K562 (cell line): ENCODE data around the gene CHERP. TPM values are rescaled to one million over a fixed set of nuclear protein-coding genes. Genes with fewer than 3 reads are reported as not detected.

Experiments
- CBX1 ChIP-seq: sonication (generic); IDR thresholded peaks from 2 replicates; pipeline ENCODE4 v1.6.1; 2016; ENCODE audit warnings: antibody characterized with exemption, low read depth, mild to moderate bottlenecking
- CHAMP1 ChIP-seq: fragments of 450-650 bp; IDR thresholded peaks from 2 replicates; pipeline ENCODE4 v1.6.1; 2016; ENCODE audit warnings: mild to moderate bottlenecking
- EWSR1 ChIP-seq: fragments of 450-650 bp; IDR thresholded peaks from 2 replicates; pipeline ENCODE4 v1.6.1; 2018; ENCODE audit warnings: borderline replicate concordance, mild to moderate bottlenecking, low read depth, moderate library complexity; ENCODE audit not compliant: partially characterized antibody
- FOXA3 ChIP-seq, 2 experiments: fragments of 450-650 bp in 1 of 2; sonication (generic) in 1 of 2; formaldehyde crosslinking; IDR thresholded peaks in 1 of 2; conservative IDR thresholded peaks in 1 of 2; 2 replicates each; pipeline versions ENCODE4 v1.4.0 to v1.8.0; 2020 to 2022; ENCODE audit warnings: mild to moderate bottlenecking in 2 of 2, missing genetic modification reagents in 1 of 2
- HES1 ChIP-seq: fragments of 450-650 bp; IDR thresholded peaks from 2 replicates; pipeline ENCODE4 v1.6.1; 2016; ENCODE audit warnings: low read depth, mild to moderate bottlenecking, moderate library complexity
- PRPF4 ChIP-seq: fragments of 200-400 bp; formaldehyde crosslinking; IDR thresholded peaks from one replicate; pipeline ENCODE4 v1.6.1; 2017; ENCODE audit warnings: low read length, low read depth, mild to moderate bottlenecking; ENCODE audit not compliant: insufficient read depth, poor library complexity, severe bottlenecking
- RBM39 ChIP-seq: fragments of 200-400 bp; formaldehyde crosslinking; optimal IDR thresholded peaks from 2 replicates; pipeline ENCODE3; 2018; ENCODE audit warnings: low read depth, low read length
- RFX5 ChIP-seq: IDR thresholded peaks from 2 replicates; pipeline ENCODE4 v1.6.1; 2011; ENCODE audit warnings: low read depth, mild to moderate bottlenecking, improper control_type of control experiment, low read length
- SIN3A ChIP-seq, 2 experiments: fragments of 150-350 bp in 1 of 2; IDR thresholded peaks; 2 replicates each; pipeline ENCODE4 v1.6.1; 2011 to 2016; ENCODE audit warnings: borderline replicate concordance in 2 of 2, low read depth in 2 of 2, low read length in 2 of 2, mild to moderate bottlenecking in 2 of 2, moderate library complexity in 2 of 2; ENCODE audit not compliant: control insufficient read depth in 1 of 2
- SMARCE1 ChIP-seq: fragments of 450-650 bp; IDR thresholded peaks from 2 replicates; pipeline ENCODE4 v1.7.1; 2016; ENCODE audit warnings: mild to moderate bottlenecking
- ZNF224 ChIP-seq: sonication (generic); formaldehyde crosslinking; IDR thresholded peaks from 2 replicates; pipeline ENCODE4 v1.8.0; 2022; ENCODE audit warnings: mild to moderate bottlenecking, missing genetic modification reagents
- ZNF696 ChIP-seq: fragments of 250-450 bp; sonication (Bioruptor Pico); conservative IDR thresholded peaks from 2 replicates; pipeline ENCODE4 v1.4.0; 2020; ENCODE audit warnings: mild to moderate bottlenecking, moderate library complexity
- polyA plus RNA-seq, 8 experiments: library from polyadenylated mRNA; depleted of rRNA in 4 of 8; stranded (reverse) in 5 of 8; unstranded in 3 of 8; fragments of >200 nt; fragmentation: Nextera tagmentation in 2 of 8; fragmentation: Illumina TruSeq in 1 of 8; extraction: Ambion mirVana in 2 of 8; extraction: Trizol in 1 of 8; gene quantifications; 2 replicates each; pipeline versions ENCODE4 v1.2.1 to v1.2.3, GENCODE V29; 2011 to 2014; ENCODE audit warnings: inconsistent platforms in 1 of 8, missing spikeins in 1 of 8
- total RNA-seq, 7 experiments: library from RNA; depleted of rRNA in 6 of 7; stranded (reverse); fragments of >200 nt in 6 of 7; fragmentation: Illumina TruSeq in 2 of 7; extraction: Trizol in 2 of 7; gene quantifications; 2 replicates each; pipeline versions ENCODE4 v1.2.1 to v1.2.3, GENCODE V29; 2011 to 2021; ENCODE audit warnings: low replicate concordance in 1 of 7
- TF ChIP-seq, protein P1 (sequence below): fragments of 200-800 bp; sonication (Bioruptor generic); IDR thresholded peaks from 2 replicates; pipeline ENCODE4 v1.6.1; 2017; ENCODE audit warnings: missing genetic modification characterization, missing compliant biosample characterization
- TF ChIP-seq, protein P2 (sequence below): fragments of 250-450 bp; sonication (Bioruptor Pico); IDR thresholded peaks from 2 replicates; pipeline ENCODE4 v1.8.0; 2022; ENCODE audit warnings: inconsistent platforms, mild to moderate bottlenecking, moderate library complexity, borderline replicate concordance
- TF ChIP-seq, protein P3 (sequence below): IDR thresholded peaks from 2 replicates; pipeline ENCODE4 v1.6.1; 2011; ENCODE audit not compliant: insufficient read length; ENCODE audit errors: extremely low read depth

CHERP gene
- total and polyA plus RNA-seq, 9 of the 15 experiments (the other 6 are each of a cell fraction or from before 2014, with no cell fraction given): 0.60 to 85.1 (median 7.8) TPM

DNA sequence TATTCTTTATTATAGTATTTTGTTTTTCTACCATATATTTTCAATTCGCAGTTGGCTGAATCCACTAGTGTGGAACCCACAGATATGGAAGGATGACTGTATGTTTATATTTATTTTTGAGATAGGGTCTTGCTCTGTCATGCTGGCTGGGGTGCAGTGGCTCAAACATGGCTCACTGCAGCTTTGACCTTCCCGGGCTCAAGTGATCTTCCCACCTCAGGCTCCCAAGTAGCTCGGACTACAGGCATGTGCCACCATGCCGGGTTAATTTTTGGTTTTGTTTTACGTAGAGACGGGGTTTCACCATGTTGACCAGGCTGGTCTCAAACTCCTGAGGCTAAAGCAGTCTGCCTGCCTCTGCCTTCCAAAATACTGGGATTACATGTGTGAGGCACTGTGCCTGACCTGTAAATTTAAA is 20.4 kb upstream of the CHERP start (continued):
- TF ChIP-seq ZNF224 (CRISPR knock-in tag) (no peak), RBM39 (no peak), PRPF4 (no peak), FOXA3 (CRISPR knock-in tag; conservative IDR thresholded peaks at IDR 0.05 in 1 of 2, IDR thresholded peaks at IDR 0.05 in 1 of 2) (no peak), EWSR1 (no peak), ZNF696 (CRISPR knock-in tag) (no peak), HES1 (no peak), CHAMP1 (no peak), RFX5 (no peak), CBX1 (no peak), SIN3A (IDR thresholded peaks at IDR 0.05; ENCODE audit: borderline replicate concordance in 2 of 2, control insufficient read depth in 1 of 2, low read depth in 2 of 2, low read length in 2 of 2) (no peak), SMARCE1 (peak; percentile 56; the same call in 1 of the 2 replicates)
- TF ChIP-seq, protein P1, sequence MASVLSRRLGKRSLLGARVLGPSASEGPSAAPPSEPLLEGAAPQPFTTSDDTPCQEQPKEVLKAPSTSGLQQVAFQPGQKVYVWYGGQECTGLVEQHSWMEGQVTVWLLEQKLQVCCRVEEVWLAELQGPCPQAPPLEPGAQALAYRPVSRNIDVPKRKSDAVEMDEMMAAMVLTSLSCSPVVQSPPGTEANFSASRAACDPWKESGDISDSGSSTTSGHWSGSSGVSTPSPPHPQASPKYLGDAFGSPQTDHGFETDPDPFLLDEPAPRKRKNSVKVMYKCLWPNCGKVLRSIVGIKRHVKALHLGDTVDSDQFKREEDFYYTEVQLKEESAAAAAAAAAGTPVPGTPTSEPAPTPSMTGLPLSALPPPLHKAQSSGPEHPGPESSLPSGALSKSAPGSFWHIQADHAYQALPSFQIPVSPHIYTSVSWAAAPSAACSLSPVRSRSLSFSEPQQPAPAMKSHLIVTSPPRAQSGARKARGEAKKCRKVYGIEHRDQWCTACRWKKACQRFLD (CRISPR knock-in tag): no peak; the same call in 1 of the 2 replicates
- TF ChIP-seq, protein P2, sequence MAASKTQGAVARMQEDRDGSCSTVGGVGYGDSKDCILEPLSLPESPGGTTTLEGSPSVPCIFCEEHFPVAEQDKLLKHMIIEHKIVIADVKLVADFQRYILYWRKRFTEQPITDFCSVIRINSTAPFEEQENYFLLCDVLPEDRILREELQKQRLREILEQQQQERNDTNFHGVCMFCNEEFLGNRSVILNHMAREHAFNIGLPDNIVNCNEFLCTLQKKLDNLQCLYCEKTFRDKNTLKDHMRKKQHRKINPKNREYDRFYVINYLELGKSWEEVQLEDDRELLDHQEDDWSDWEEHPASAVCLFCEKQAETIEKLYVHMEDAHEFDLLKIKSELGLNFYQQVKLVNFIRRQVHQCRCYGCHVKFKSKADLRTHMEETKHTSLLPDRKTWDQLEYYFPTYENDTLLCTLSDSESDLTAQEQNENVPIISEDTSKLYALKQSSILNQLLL: no peak
- TF ChIP-seq, protein P3, sequence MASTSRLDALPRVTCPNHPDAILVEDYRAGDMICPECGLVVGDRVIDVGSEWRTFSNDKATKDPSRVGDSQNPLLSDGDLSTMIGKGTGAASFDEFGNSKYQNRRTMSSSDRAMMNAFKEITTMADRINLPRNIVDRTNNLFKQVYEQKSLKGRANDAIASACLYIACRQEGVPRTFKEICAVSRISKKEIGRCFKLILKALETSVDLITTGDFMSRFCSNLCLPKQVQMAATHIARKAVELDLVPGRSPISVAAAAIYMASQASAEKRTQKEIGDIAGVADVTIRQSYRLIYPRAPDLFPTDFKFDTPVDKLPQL: no peak
